ENCODE measurements around the gene PHC2. TPM values are rescaled to one million over a fixed set of nuclear protein-coding genes. Genes with fewer than 3 reads are reported as not detected.

PHC2 gene
- total and polyA plus RNA-seq, 2 of the 13 experiments (the other 11 are each of a cell fraction or from before 2014, with no cell fraction given) = 52.5 to 84.9 TPM

DNA sequence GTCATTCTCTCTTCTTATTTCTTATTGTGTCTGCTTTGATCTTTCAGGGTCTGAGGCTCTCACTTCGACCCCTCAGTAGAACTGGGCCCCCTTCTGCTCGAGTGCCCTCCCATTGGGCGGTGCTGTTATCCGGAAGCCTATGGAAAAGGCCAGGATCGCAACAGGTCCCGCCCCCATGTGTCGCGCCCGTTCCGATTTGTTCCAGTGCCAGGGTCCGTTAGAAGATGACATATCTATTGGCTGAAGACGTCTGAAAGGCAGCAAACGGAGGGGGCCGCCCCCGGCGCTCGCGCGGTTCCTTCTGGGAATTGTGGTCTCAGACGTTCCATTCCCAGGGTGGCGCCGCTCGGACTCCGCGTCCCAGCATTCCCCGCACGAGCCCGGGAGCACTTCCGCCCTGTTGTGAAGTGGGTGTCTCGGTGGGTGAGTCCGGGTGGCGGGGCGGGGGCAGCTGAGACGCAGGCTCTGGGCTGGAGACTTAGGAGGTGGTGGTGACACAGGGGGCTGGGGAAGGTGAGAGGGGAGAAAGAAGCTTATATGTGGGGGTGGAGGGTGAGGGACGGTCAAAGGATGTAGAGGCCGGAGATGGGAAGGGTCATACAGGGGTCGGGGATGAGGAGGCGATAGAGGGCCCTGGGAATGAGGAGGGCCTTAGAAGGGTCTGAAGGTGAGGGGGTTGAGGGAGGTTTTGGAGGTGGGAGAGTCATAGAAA is 41.5 kb upstream of the PHC2 start, which contains the start of gene ZSCAN20 (continued):
- TF ChIP-seq SAP130 (CRISPR knock-in tag; IDR thresholded peaks at IDR 0.05; ENCODE audit: low read depth) = peak; percentile 79
- no peak for TF ChIP-seq ZNF607 (CRISPR knock-in tag; IDR thresholded peaks at IDR 0.05; ENCODE audit: borderline replicate concordance)
- TF ChIP-seq CREM (IDR thresholded peaks at IDR 0.05) = peak; percentile 91
- no peak for TF ChIP-seq CREM (CRISPR knock-in tag; IDR thresholded peaks at IDR 0.05)
- TF ChIP-seq, protein P1, sequence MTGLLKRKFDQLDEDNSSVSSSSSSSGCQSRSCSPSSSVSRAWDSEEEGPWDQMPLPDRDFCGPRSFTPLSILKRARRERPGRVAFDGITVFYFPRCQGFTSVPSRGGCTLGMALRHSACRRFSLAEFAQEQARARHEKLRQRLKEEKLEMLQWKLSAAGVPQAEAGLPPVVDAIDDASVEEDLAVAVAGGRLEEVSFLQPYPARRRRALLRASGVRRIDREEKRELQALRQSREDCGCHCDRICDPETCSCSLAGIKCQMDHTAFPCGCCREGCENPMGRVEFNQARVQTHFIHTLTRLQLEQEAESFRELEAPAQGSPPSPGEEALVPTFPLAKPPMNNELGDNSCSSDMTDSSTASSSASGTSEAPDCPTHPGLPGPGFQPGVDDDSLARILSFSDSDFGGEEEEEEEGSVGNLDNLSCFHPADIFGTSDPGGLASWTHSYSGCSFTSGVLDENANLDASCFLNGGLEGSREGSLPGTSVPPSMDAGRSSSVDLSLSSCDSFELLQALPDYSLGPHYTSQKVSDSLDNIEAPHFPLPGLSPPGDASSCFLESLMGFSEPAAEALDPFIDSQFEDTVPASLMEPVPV (CRISPR knock-in tag; IDR thresholded peaks at IDR 0.05) = no peak
- peak; percentile 48; the same call in 1 of the 2 replicates for TF ChIP-seq ZBTB38 (CRISPR knock-in tag; IDR thresholded peaks at IDR 0.05)
- TF ChIP-seq, protein P2, sequence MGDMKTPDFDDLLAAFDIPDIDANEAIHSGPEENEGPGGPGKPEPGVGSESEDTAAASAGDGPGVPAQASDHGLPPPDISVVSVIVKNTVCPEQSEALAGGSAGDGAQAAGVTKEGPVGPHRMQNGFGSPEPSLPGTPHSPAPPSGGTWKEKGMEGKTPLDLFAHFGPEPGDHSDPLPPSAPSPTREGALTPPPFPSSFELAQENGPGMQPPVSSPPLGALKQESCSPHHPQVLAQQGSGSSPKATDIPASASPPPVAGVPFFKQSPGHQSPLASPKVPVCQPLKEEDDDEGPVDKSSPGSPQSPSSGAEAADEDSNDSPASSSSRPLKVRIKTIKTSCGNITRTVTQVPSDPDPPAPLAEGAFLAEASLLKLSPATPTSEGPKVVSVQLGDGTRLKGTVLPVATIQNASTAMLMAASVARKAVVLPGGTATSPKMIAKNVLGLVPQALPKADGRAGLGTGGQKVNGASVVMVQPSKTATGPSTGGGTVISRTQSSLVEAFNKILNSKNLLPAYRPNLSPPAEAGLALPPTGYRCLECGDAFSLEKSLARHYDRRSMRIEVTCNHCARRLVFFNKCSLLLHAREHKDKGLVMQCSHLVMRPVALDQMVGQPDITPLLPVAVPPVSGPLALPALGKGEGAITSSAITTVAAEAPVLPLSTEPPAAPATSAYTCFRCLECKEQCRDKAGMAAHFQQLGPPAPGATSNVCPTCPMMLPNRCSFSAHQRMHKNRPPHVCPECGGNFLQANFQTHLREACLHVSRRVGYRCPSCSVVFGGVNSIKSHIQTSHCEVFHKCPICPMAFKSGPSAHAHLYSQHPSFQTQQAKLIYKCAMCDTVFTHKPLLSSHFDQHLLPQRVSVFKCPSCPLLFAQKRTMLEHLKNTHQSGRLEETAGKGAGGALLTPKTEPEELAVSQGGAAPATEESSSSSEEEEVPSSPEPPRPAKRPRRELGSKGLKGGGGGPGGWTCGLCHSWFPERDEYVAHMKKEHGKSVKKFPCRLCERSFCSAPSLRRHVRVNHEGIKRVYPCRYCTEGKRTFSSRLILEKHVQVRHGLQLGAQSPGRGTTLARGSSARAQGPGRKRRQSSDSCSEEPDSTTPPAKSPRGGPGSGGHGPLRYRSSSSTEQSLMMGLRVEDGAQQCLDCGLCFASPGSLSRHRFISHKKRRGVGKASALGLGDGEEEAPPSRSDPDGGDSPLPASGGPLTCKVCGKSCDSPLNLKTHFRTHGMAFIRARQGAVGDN (CRISPR knock-in tag; IDR thresholded peaks at IDR 0.05) = peak; percentile 84
- TF ChIP-seq NCOA2 (CRISPR knock-in tag; IDR thresholded peaks at IDR 0.05) = no peak
- TF ChIP-seq ZFAT (CRISPR knock-in tag; conservative IDR thresholded peaks at IDR 0.05) = no peak
- TF ChIP-seq ZNF792 (CRISPR knock-in tag; IDR thresholded peaks at IDR 0.05) = no peak
- TF ChIP-seq PHF21A (CRISPR knock-in tag; IDR thresholded peaks at IDR 0.05) = no peak
- TF ChIP-seq ZNF12 (CRISPR knock-in tag; IDR thresholded peaks at IDR 0.05) = 0 out of 2 replicates have a peak, but pooled peaks have one; percentile 22
- TF ChIP-seq, protein P3, sequence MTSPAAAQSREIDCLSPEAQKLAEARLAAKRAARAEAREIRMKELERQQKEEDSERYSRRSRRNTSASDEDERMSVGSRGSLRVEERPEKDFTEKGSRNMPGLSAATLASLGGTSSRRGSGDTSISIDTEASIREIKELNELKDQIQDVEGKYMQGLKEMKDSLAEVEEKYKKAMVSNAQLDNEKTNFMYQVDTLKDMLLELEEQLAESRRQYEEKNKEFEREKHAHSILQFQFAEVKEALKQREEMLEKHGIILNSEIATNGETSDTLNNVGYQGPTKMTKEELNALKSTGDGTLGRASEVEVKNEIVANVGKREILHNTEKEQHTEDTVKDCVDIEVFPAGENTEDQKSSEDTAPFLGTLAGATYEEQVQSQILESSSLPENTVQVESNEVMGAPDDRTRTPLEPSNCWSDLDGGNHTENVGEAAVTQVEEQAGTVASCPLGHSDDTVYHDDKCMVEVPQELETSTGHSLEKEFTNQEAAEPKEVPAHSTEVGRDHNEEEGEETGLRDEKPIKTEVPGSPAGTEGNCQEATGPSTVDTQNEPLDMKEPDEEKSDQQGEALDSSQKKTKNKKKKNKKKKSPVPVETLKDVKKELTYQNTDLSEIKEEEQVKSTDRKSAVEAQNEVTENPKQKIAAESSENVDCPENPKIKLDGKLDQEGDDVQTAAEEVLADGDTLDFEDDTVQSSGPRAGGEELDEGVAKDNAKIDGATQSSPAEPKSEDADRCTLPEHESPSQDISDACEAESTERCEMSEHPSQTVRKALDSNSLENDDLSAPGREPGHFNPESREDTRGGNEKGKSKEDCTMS (CRISPR knock-in tag; conservative IDR thresholded peaks at IDR 0.05) = no peak
- TF ChIP-seq MTA1 (CRISPR knock-in tag; IDR thresholded peaks at IDR 0.05; ENCODE audit: borderline replicate concordance) = peak; percentile 60; the same call in 1 of the 2 replicates
- TF ChIP-seq KDM1A (CRISPR knock-in tag; IDR thresholded peaks at IDR 0.05) = no peak
- no peak for TF ChIP-seq HDAC6 (IDR thresholded peaks at IDR 0.05; ENCODE audit: low read depth, low read length)
- no peak for TF ChIP-seq SOX6 (IDR thresholded peaks at IDR 0.05)
- peak; percentile 37; the same call in 1 of the 2 replicates for TF ChIP-seq SOX6 (CRISPR knock-in tag; IDR thresholded peaks at IDR 0.05)
- peak; percentile 27 for TF ChIP-seq YY1 (IDR thresholded peaks at IDR 0.05; ENCODE audit: insufficient read depth, insufficient replicate concordance, low read depth, low read length)
- peak; percentile 70; the same call in 1 of the 2 replicates for TF ChIP-seq ZNF782 (CRISPR knock-in tag; IDR thresholded peaks at IDR 0.05; ENCODE audit: borderline replicate concordance)
- no peak for TF ChIP-seq ZNF891 (CRISPR knock-in tag; IDR thresholded peaks at IDR 0.05)
- TF ChIP-seq HMG20B (CRISPR knock-in tag; conservative IDR thresholded peaks at IDR 0.05) = no peak
- no peak for TF ChIP-seq ZNF766 (CRISPR knock-in tag; IDR thresholded peaks at IDR 0.05; ENCODE audit: borderline replicate concordance)
- TF ChIP-seq CBFB (CRISPR knock-in tag; IDR thresholded peaks at IDR 0.05) = 0 out of 2 replicates have a peak, but pooled peaks have one; percentile 43

Measured in HepG2 (cell line).